ENCODE measurements around the gene SLC13A3.

Gene SLC13A3

DNA sequence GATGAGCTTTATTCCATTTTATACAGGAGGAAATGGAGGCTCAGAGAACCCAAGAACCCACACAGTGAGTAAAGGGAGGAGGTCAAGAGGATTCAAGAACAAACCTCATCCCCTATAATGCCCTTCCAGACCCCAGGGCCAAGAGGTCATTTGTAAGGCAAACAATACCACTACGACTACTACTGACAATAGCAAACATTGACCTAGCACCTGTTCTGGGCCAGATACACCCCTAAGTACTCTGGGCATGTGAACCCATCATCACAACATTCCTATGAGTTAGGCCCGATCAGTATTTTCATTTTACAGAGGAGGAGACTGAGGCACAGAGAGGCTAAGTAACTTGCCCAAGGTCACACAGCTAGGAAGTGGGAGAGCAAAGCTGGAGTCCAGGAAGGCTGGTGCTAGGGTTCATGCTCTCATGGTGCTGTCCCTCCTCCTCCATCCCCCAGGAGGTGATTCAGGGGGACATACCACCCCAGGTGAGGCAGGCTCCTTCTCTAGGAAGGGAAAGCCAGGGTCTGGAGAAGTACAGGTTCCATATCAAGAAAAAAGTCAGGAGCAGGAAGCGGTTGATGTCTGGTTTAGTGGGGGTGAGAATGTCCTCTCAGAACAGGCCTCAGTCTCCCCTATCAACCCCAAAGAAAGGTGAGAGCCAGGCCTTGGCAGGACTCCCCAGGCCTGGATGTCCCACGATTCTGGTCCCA is 13.7 kb downstream of the SLC13A3 start:
- H3K4me3 ChIP-seq (ENCODE audit: low read length), result no peak overlapping the region
- DNase-seq (ENCODE audit: low read depth), result no peak
- TF ChIP-seq CTCF (IDR thresholded peaks at IDR 0.05; ENCODE audit: insufficient read depth, low read depth, low read length, missing control alignments), result no peak

- no peak overlapping the region for H3K4me3 ChIP-seq (ENCODE audit: low read length)
- no peak for TF ChIP-seq CTCF (IDR thresholded peaks at IDR 0.05; ENCODE audit: insufficient read depth, low read depth, low read length, missing control alignments)
- no peak for DNase-seq (ENCODE audit: low read depth)
Observed at GRCh38 chr20:46637020-46637419, 14.2 kb downstream of the SLC13A3 start.

DNA sequence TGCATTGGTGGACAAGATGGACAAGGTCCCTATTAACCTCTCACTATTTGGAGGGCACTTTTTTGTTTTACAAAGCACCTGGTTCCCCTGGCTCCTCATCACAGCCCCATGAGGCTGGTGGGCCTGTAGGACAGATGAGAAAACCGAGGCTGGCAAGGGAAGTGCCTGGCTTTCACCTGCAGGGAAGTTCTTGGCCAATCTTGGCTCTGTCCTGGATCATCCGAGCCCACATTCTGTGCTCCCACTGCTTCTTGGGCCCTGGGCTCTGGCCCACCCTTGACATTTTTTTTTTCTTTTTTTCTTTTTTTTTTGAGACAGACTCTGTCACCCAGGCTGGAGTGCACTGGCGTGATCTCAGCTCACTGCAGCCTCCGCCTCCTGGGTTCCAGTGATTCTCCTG is 14.7 kb downstream of the SLC13A3 start:
- no peak overlapping the region for H3K4me3 ChIP-seq (ENCODE audit: low read length)
- no peak for DNase-seq (ENCODE audit: low read depth)
- no peak for TF ChIP-seq CTCF (IDR thresholded peaks at IDR 0.05; ENCODE audit: insufficient read depth, low read depth, low read length, missing control alignments)

- TF ChIP-seq CTCF (IDR thresholded peaks at IDR 0.05; ENCODE audit: insufficient read depth, low read depth, low read length, missing control alignments), result no peak
- peak; percentile 44 for DNase-seq (ENCODE audit: low read depth)
- H3K4me3 ChIP-seq (ENCODE audit: low read length), result no peak overlapping the region
Observed at GRCh38 chr20:46635514-46636136, 15.6 kb downstream of the SLC13A3 start.

DNA sequence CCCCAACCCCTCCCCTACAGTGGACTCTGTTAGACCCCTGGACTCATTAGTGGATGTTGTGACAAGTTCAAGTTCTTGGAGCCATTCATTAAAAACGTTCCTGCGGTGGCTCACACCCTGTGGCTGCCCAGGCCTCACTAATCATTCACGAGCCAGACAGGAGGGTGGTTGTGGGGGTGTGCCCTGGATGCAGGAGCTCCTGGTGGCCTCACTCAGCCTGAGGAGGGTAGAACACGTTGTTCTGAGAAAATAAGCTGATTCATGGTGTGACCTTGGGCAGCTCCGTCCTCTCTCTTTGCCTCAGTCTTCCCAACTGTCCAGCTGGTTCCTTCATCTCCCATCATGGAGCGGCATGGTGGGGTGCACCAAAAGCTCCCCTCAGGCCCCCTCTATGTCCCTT is 16.7 kb downstream of the SLC13A3 start:
- TF ChIP-seq CTCF (IDR thresholded peaks at IDR 0.05; ENCODE audit: insufficient read depth, low read depth, low read length, missing control alignments), result no peak
- no peak for DNase-seq (ENCODE audit: low read depth)

GRCh38 chr20:46631874-46632446 is 19.3 kb downstream of the SLC13A3 start:
- no peak for TF ChIP-seq CTCF (IDR thresholded peaks at IDR 0.05; ENCODE audit: insufficient read depth, low read depth, low read length, missing control alignments)
- no peak overlapping the region for H3K4me3 ChIP-seq (ENCODE audit: low read length)
- DNase-seq (ENCODE audit: low read depth), result no peak

More for the DNA sequence above, 16.7 kb downstream of the SLC13A3 start:
- no peak overlapping the region for H3K4me3 ChIP-seq (ENCODE audit: low read length)
